GM19324 (cell line): ENCODE results near the gene CERS6.
"Not testable (repeated sequence)": the region's sequence is repeated elsewhere in the genome, so short reads cannot be mapped to it uniquely, and the experiment has no call there.

Experiments
- ATAC-seq: cut with Tn5 transposase; IDR thresholded peaks from one replicate; pipeline ENCODE4 v1.9.1; 2021; ENCODE audit warnings: mild to moderate bottlenecking, moderate library complexity; ENCODE audit not compliant: unreplicated experiment, low FRiP score

CERS6 gene

GRCh38 chr2:168494190-168494711, 38.2 kb downstream of the CERS6 start:
- no peak for ATAC-seq

DNA sequence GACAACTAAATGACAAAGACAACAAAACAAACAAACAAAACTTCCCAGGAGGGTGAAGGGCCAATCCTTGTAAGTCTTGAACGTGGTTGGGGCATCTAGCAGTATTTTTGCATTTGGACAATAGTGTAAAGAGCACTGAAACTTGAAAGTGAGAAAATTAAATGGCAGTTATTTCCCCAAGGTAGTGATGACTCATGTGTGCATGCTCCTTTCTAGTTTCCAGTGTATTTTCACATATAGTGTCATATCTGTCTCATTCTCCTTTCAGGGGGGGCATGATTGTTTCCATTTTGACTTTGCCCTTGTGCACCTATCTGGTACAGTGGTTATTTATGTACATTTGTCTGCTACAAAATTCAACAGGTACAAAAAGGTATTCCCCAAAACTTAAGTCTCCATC, 39.5 kb downstream of the CERS6 start:
- ATAC-seq: peak; percentile 85

GRCh38 chr2:168496906-168497305, 40.8 kb downstream of the CERS6 start:
- no peak for ATAC-seq

DNA sequence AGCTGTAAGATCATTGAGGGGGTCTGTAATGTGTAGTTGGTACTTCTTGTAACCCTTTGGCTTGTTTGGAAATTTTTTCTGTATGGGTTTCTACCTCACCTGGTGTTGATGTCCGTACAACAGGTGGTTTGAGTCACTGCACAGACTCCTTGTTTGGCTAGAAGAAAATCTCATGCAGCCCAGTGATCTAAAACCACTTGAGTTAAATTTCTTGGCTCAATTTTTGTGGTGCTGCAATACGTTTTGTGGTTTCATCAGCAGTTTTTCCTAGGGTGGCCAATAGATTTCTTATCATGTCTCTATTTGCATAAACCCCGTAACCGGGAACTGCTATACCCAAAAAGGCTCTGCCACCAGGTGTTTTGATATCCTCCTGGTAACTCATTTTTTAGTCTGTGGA, 43.4 kb downstream of the CERS6 start:
- no peak for ATAC-seq

GRCh38 chr2:168500516-168500915, 44.4 kb downstream of the CERS6 start:
- no peak for ATAC-seq

DNA sequence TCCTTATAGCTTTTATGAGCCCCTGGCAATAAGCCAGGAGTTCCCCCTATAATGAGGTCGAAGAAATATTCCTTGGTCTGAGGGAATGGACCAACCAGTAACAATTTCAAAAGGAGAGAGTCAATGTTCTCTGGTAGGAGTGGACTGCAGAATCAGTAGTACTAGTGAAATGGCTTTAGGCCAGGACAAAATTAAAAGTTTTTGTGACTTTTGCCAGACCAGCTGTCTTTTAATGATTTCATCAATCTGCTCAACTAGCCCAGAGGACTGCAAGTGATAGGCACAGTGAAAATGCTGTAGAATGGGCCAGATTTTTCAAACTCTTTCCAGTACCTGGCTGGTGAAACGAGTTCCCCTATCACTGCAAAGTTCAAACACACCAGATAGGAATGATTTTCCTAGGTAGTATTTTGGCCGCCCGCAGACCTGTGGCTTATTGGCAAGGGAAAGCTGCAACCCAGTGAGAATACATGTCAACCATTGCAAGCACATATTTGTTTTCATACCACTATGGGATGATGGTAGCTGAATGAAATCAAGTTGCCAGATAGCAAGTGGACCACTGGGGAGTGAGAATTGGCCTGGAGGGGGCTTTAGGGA, 45.5 kb downstream of the CERS6 start:
- ATAC-seq: no peak

- ATAC-seq: not testable (repeated sequence)
Measured at GRCh38 chr2:168502852-168503251, 46.8 kb downstream of the CERS6 start.

- no peak for ATAC-seq
Measured at GRCh38 chr2:168503901-168504300, 47.8 kb downstream of the CERS6 start.

- ATAC-seq: no peak
Measured at GRCh38 chr2:168504323-168504722, 48.3 kb downstream of the CERS6 start.

- no peak for ATAC-seq
Measured at GRCh38 chr2:168510125-168510756, 54.2 kb downstream of the CERS6 start.

- no peak for ATAC-seq
Measured at GRCh38 chr2:168514692-168515091, 58.6 kb downstream of the CERS6 start.

DNA sequence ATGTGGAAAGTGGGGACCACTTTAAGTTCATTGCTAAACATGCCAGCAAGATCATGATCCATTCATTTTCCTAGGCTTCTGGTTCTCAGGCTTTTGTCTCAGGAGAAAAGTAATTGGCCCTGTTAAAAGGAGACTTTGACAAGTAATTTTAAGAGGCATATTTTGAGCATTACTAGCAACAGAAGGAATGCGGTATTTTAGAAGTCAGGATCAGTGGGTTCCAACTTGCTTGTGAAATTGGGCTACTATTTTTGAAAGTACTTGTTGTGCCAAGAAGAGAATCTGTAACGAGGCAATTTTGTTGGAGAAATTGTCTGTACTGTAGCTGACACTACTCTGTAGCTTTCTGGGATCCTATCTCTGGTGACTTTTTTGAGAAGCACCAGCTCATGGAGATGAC, 59.4 kb downstream of the CERS6 start:
- ATAC-seq: no peak

- no peak for ATAC-seq
Measured at GRCh38 chr2:168517816-168518215, 61.7 kb downstream of the CERS6 start.

DNA sequence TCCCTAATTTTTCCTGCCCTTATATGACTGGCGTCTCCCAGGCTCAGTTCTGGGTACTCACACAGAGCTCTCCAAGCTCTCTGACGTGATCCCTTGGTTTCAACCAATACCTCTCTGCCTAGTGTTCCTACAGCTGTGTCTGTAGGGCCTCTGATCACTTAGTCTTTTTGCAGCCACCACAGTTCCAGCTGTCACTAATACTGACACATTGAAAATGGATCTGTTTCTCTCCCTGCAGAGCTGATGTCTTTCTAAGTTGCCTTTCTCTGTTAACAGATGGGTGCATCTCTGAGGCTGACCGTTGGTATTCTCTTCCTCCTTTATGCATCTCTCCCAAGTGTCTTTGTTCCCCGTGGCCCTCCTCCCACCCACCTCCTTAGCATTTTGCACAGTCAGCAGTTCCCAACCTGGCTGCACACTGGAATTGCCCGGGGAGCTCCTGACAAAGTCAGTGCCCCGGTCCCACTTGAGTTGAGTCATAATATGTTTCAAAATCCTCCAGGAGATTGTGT, 62.5 kb downstream of the CERS6 start:
- ATAC-seq: no peak

DNA sequence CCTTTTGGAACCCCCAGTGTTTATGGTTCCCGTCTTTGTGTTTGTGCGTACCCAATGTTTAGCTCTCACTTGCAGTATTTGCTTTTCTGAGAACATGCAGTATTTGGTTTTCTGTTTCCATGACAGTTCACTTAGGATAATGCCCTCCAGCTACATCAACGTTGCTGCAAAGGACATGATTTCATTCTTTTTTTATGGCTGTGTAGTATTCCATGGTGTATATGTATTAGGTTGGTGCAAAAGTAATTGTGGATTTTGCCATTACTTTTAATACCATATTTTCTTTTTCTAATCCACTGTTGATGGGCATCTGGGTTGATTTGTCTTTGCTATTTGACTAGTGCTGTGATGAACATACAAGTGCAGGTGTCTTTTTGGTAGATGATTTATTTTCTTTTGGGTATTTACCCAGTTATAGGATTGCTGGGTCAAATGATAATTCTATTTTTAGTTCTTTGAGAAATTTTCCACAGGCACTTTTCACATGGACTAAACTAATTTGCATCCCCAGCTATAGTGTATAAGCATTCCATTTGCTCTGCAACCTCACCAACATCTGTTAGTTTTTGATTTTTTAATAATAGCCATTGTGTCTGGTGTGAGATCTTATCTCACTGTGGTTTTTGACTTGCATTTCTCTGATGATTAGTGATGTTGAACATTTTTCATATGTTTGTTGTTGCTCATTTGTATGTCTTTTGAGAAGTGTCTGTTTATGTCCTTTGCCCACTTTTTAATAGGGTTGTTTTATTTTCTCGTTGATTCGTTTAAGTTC, 63.6 kb downstream of the CERS6 start:
- ATAC-seq: no peak

GRCh38 chr2:168521053-168521741, 65.1 kb downstream of the CERS6 start:
- no peak for ATAC-seq

GRCh38 chr2:168522446-168522845, 66.4 kb downstream of the CERS6 start:
- ATAC-seq: no peak

- no peak for ATAC-seq
Measured at GRCh38 chr2:168524005-168524404, 67.9 kb downstream of the CERS6 start.

DNA sequence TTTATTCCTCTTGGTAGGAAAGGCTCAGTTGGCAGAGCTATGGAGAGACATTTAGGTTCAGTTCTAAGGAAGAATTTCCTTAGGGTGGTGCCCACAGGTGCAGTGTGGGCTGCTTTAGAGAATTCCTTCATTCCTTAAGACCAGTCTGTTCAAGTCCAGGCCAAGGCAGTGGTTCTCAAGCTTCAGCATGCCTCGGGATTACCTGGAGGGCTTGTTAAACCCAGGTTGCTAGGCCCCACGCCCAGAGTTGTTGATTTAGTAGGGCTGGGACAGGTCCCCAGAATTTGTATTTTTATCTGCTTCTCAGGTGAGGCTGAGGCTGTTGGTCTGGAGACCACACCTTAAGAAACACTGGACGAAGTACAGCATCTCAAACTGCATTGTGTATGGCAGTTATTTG, 68.9 kb downstream of the CERS6 start:
- ATAC-seq: no peak

DNA sequence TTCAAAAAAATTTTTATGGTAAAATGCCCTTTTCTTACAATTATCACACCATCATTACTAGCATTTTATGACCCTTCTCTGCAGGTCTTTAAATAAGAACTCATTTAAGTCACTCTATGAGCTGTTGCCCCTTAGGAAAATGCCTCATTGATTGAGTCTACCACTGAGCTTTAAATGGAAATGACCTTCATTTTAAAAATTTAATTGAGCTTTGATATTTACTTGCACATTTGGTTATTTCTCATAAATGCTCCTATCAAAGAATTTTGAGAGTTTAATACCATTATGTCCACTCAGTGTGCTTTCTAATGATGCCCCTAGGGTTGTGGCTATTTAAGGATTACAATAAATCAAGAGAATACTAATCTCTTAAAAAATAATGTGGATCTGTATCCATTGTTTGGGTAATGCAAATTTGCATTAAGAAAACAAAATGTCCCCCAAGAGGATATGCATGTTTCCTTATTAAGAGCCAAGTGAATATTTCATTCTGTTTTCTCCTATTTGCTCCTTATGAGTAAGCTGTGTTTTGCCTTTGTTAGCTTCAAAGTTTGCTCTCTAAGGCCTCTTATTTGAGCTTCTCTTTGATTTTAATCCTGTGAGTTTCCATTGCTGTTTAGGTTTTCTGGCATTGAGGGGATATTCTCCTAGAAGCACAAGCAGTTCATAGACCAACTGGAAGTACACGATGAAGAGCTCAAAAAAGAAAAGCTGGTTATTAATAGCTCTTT, 69.8 kb downstream of the CERS6 start:
- no peak for ATAC-seq
